ENCODE measurements around the gene PPM1D.

PPM1D gene

DNA sequence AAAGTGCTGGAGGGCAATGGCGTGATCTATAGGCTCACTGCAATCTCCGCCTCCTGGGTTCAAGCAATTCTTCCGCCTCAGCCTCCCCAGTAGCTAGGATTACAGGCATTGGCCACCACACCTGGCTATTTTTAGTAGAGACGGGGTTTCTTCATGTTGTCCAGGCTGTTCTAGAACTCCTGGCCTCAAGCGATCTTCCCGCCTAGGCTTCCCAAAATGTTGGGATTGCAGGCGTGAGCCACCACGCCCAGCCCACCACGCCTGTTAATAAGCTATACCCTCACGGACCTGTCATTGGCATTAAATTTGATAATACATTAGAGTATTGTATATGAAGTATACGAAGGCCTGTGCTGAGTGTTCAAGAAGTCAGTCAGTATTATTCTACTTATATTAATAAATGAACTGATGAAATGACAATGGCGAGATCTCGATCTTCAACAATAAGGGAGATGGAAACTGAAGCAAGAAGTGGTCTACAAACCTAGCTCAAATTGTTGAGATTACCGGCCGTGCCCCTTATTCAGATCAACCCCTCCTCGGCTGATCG lies 76.8 kb downstream of the PPM1D start:
- no peak for DNase-seq

DNA sequence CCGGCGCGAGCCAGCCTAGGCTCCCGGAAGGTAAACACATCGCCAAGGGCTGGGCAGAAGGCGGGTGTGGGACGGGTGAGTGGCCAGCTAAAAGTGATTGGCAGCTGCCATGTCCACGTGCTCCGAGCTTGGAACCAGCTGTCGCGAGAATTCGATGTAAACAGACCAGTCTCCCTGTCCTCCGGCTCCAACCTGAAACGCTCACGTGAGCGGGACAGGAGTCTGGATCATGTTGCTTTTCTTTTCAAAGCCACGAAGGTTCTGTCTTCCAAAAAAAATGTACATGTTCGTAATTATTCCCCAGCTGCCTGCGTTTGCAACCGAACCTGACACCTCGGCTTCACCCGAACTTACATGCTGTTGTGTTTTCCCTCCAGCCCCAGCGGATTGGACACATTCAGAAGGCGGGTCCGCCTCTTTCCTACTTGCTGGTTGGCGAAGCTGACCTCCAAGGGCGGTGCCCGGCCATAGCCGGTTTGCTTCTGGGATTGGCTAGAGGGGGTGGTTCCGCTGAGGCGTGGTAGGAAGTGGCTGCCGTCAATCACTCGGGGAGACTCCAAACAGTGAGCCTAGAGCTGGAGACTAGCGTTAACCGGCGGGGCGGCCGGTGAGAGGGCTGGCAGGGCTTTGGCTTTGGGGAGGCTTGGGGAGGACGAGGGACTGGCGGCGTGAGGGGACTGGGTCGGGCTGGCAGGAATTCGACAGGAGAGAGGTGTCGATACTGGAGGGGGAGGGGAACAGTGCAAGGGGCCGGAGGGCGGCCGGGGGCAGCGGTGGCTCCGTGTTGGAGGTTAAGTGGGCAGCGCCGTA lies 77.5 kb downstream of the PPM1D start, which contains the start of gene BCAS3:
TSS of gene BCAS3 (plus strand) at position 544 of the 810 bp plus-strand sequence.
- peak; percentile 99 for DNase-seq

DNA sequence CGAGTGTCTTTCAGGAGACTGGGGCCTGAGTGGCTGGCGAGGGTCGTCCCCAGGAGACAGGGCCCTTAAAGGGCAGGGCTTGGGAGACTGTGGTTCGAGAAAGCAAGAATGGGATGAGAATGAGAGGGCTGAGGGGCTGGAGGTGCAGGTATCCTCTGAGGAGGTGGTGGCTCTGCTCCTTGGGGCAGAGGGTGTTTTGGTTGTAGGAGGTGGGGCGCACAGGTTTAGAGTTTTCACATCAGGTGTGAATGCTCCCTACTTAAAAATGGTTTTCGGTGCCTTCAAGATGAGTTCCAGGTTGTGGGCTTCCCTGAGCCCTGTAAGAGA lies 78.1 kb downstream of the PPM1D start:
- DNase-seq: peak; percentile 43

DNA sequence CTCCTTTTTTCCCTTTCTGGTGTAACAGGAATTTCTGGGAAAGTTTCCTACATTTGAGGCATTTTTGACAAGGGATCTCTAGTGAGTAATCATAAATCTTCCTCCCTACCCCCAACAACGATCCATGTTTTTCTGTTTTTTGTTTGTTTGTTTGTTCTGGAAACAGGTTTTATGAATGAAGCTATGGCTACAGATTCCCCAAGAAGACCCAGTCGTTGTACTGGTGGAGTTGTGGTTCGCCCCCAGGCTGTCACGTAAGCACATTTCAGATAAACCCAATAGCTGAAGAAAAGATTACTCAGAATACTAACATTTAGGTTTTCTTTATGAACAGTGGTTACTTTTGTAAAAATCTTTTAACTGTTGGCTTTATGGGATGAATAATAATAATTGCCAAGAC lies 79.3 kb downstream of the PPM1D start:
- no peak for DNase-seq

DNA sequence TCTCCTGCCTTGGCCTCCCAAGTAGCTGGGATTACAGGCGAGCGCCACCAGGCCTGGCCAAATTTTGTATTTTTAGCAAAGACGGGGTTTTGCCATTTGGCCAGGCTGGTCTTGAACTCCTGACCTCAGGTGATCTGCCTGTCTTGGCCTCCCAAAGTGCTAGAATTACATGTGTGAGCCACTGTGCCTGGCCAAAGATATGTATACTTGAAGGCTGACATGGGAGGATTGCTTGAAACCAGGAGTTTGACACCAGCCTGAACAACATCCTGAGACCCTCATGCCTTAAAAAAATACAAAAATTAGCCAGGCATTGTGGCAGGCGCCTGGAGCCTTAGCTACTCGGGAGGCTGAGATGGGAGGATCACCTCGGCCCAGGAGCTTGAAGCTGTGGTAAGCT lies 80.8 kb downstream of the PPM1D start:
- DNase-seq: no peak

DNA sequence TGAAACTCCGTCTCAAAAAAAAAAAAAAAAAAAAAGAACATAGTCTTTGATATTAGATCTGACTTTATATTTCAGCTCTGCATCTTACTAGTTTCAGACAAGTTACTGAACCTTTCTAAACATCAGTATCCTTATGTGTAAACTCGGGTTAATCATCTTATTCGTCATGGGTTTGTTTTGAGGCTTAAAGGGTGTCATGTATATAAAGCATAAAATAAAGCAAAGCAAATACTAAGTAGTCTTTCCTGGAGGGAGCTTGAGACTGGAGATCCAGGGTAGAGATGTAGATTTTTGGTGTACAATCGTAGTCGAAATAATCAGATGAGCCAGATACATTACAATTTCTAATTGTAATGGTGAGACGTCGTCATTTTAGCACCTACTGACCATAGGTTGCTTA lies 85.4 kb downstream of the PPM1D start:
- no peak for DNase-seq

DNA sequence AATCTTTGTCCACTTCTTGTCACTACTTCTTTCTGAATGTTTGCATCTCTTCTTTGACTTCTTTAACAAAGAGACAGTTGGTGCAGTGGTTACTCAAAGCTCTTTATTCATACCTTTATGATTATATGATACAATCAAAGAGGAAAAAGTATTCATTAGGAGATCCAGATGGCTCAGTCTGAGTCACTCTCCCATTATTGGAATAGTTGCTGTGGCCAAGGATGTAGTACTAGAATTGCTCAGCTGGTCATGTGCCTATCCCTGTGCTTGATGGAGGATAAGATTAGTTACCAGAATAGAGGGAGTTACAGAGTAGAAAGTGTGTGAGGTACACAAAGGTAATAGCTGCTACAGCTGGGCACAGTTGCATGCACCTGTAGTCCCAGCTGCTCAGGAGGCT lies 96.0 kb downstream of the PPM1D start:
- DNase-seq: no peak

DNA sequence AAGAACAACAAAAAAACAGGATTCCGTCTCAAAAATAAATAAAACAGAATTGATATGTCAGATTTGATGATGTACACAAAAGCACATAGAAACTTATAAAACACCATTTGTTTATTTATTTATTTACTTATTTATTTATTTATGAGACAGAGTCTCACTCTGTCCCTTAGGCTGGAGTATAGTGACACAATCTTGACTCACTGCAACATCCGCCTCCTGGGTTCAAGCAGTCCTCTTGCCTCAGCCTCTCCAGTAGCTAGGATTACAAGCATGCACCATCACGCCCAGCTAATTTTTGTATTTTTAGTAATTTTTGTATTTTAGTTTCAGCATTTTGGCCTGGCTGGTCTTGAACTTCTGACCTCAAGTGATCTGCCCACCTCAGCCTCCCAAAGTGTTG lies 99.1 kb downstream of the PPM1D start:
- DNase-seq: no peak

DNA sequence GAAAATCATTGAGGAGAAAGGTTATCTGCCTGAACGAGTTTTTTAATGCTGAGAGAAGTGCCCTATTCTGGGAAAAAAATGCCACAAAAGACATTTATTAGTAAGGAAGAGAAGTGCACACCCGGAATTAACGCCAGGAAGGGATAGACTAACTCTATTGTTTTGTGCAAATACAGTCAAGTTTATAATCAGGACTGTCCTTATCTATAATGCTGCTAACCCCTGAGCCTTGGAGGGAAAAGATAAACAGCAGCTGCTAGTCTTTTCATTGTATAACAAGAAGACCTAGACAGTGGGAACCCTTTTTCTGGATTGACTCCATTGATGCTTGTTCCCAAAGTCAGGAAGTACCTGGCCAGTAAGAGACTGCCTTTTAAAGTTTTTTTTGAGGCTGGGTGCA lies 104.2 kb downstream of the PPM1D start:
- no peak for DNase-seq

DNA sequence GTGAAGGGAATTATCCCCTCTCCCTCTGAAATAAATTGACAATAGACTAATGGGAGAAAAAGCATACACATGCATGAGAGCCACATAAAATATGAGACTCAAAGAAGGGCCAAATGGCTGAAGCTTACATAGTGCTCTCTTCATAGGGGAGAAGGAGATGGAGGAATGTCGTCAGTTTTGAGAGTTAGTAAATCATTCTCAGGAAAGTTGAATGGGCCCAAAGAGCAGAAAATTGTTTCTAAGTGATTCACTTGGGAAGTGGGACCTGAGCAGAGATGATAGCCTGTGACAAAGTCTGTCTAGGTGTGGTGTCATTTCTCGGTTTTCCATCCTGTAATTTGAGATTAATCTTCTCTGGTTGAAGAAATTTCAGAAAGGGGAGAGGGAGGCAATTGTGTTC lies 112.7 kb downstream of the PPM1D start:
- no peak for DNase-seq

DNA sequence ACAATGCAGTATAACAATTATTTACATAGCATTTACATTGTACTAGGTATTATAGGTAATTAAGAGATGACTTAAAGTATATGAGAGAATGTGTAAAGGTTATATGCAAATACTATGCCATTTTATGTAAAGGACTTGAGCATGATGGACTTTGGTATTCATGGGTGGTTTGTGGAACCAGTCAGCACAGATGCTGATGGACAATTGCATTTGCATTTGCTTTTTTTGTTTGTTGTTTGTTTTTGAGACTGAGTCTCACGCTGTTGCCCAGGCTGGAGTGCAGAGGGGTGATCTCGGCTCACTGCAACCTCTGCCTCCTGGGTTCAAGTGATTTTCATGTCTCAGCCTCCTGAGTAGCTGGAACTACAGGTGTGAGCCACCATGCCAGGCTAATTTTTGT lies 113.6 kb downstream of the PPM1D start:
- DNase-seq: no peak

Measured in NCI-H2227 treated with DMSO at 0.1 percent for 48 hours (cell line).